GM12878 (cell line): ENCODE measurements around the gene TUBGCP3.

Experiments used
- CHD4 ChIP-seq: fragments of 200-600 bp; sonication (generic); IDR thresholded peaks from 2 replicates; pipeline ENCODE4 v1.6.1; 2016; ENCODE audit warnings: mild to moderate bottlenecking
- CTCF ChIP-seq, 3 experiments: IDR thresholded peaks in 2 of 3; conservative IDR thresholded peaks in 1 of 3; 2 replicates each; pipeline ENCODE4 v1.5.1; 2011; ENCODE audit warnings: low read depth in 3 of 3, low read length in 3 of 3, mild to moderate bottlenecking in 3 of 3, control low read depth in 2 of 3, moderate library complexity in 2 of 3, inconsistent platforms in 1 of 3, mixed read lengths in 1 of 3; ENCODE audit not compliant: control insufficient read depth in 2 of 3, insufficient read depth in 1 of 3; ENCODE audit errors: extremely low read depth in 1 of 3
- E4F1 ChIP-seq: fragments of 450-650 bp; IDR thresholded peaks from 2 replicates; pipeline ENCODE4 v1.6.1; 2018; ENCODE audit warnings: borderline replicate concordance, mild to moderate bottlenecking; ENCODE audit not compliant: partially characterized antibody
- GABPA ChIP-seq: IDR thresholded peaks from 2 replicates; pipeline ENCODE4 v1.6.1; 2014; ENCODE audit warnings: antibody characterized with exemption, low read depth, mild to moderate bottlenecking, inconsistent platforms
- HDGF ChIP-seq: fragments of 450-650 bp; IDR thresholded peaks from 2 replicates; pipeline ENCODE4 v1.6.1; 2016; ENCODE audit warnings: antibody characterized with exemption
- MAX ChIP-seq: IDR thresholded peaks from 2 replicates; pipeline ENCODE4 v1.6.1; 2012; ENCODE audit warnings: low read depth, low read length, improper control_type of control experiment
- TAF1 ChIP-seq: IDR thresholded peaks from 2 replicates; pipeline ENCODE4 v1.6.1; 2011; ENCODE audit warnings: mild to moderate bottlenecking, low read depth, low read length, borderline replicate concordance
- ZNF24 ChIP-seq: fragments of 450-650 bp; IDR thresholded peaks from 2 replicates; pipeline ENCODE4 v1.6.1; 2017; ENCODE audit warnings: antibody characterized with exemption, mild to moderate bottlenecking

GRCh38 chr13:112625698-112626097 is 37.7 kb upstream of the TUBGCP3 start:
- TF ChIP-seq E4F1 = no peak
- no peak for TF ChIP-seq MAX
- no peak for TF ChIP-seq CTCF (IDR thresholded peaks at IDR 0.05 in 2 of 3, conservative IDR thresholded peaks at IDR 0.05 in 1 of 3; ENCODE audit: control insufficient read depth in 2 of 3, extremely low read depth in 1 of 3, insufficient read depth in 1 of 3, low read depth in 3 of 3, low read length in 3 of 3)
- no peak for TF ChIP-seq CHD4
- TF ChIP-seq TAF1 = no peak
- no peak for TF ChIP-seq GABPA
- no peak for TF ChIP-seq ZNF24
- TF ChIP-seq HDGF = no peak
